ENCODE results near the gene NGDN.

The NGDN gene

DNA sequence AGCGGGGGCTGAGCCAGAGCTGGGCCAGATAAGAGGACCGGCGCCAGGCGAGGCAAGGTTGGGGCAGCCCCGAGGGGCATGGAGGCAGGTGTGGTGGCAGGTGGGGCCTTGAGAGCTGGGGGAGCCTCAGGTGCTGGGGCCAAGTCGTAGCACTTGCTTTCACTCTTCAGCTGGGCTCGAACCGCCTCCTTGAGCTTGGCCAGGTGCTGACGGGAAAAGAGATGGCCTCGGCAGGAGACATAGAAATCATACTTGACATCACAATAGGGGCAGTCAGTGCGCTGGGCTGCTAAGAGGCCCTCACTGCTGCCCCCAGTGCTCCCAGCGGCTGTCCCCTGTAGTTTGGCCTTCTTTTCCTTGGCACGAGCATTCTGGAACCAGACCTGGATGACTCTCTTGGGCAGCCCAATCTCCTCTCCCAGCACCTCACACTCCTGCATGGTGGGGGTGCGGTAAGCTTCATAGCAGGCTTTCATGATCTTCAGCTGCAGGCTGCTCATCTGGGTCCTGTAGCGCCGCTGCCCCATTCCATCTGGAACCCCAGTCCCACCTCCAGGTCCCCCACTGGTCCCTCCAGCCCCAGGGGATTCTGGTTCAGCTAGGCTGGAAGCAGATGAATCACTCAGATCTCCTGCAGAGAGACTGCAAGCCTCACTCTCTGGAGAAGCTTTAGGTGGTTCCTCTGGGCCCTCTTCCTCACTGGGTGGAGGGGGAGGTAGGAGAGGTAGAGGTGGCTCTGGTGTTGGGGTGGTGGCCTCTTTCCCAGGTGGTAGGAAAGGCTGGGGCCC, 53.9 kb downstream of the NGDN start:
- DNase-seq = no peak

DNA sequence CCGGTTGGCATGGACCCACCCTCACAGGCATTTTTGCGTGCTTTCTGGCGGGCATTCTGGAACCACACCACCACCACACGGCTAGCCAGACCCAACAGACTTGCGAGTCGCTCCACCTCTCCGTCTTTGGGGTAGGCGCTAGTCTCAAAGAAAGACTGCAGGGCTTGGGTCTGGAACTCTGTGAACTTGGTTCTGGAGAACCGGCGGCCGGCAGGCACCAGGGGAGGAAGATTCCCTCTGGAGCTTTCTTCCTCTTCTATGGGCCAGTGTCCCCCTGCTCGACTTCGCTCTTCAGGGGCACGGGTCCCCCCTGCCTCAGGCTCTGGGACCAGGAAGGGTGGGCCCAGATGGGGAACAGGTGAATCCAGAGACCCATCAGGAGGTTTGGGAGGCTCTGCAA, 55.5 kb downstream of the NGDN start:
- no peak for DNase-seq

DNA sequence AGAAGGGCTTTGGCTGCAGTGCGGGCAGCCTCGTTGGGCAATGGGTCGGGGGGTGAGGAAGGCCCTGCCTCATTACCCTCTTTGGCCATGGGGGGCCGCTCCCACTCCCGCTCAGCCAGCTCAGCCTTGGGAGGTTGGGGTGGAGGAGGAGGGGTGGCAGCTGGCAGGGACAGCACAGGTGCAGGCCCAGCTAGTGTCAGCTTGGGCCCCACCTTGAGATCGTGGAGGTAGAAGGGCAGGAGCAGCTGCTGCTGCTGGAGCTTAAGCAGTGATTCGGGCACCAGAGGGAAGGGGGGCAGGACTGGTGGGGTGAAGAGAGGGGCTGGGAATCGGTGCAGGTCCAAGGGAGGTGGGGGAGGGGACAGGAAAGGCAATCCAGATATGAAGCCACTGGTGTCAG, 56.1 kb downstream of the NGDN start:
- no peak for DNase-seq

Data from activated effector memory CD4-positive, alpha-beta T cell treated with anti-CD3 and anti-CD28 coated beads, Interleukin-2, amount 50 U/mL, for 16 hours (primary cell).